GM12878 (cell line): Measurements from ENCODE around the gene NFATC1. TPM values are rescaled to one million over a fixed set of nuclear protein-coding genes. Genes with fewer than 3 reads are reported as not detected.

Source experiments
- ATAC-seq: fragments of 200-7000 bp; cut with Tn5 transposase; 3 replicates; pipeline ENCODE4 v1.9.1; 2020; ENCODE audit warnings: mild to moderate bottlenecking, moderate library complexity
- BruUV-seq: library from RNA; stranded (reverse); fragments of 400-500 nt; replicated peaks from 2 replicates; lab custom pipeline; 2021; lab: Mats Ljungman, UMichigan
- CTCF ChIA-PET: fragments of 300-600 bp; sonication (Branson Sonifier 250); formaldehyde crosslinking; extraction: SDS; loops from one replicate; lab custom pipeline; 2021; ENCODE audit warnings: inconsistent platforms; lab: Yijun Ruan, JAX
- POLR2A ChIA-PET: fragments of 350-600 bp; formaldehyde crosslinking; extraction: SDS; loops from one replicate; lab custom pipeline; 2021; ENCODE audit warnings: inconsistent platforms; lab: Charles Lee
- RAD21 ChIA-PET: fragments of 300-600 bp; sonication (Branson Sonifier 250); formaldehyde crosslinking; loops from one replicate; lab custom pipeline; 2023; ENCODE audit warnings: antibody characterized with exemption; ENCODE audit not compliant: unreplicated experiment; lab: Charles Lee
- SMC1A ChIA-PET: fragments of 300-600 bp; sonication (Branson Sonifier 250); formaldehyde crosslinking; loops from one replicate; lab custom pipeline; 2023; ENCODE audit not compliant: unreplicated experiment, uncharacterized antibody; lab: Charles Lee
- DNase-seq: peaks from one replicate; pipeline ENCODE4 v3.0.0-alpha.2; 2011; ENCODE audit warnings: low read depth, low spot score
- FAIRE-seq: peaks from 3 replicates; lab custom pipeline; 2011; peaks lifted over from hg19 to GRCh38; lab: Jason Lieb, UNC
- H2AFZ ChIP-seq: 2 replicates; pipeline ENCODE4 v1.6.0; 2011; ENCODE audit warnings: low read depth, low read length, control low read depth; ENCODE audit not compliant: control insufficient read depth
- H3K27ac ChIP-seq: 2 replicates; pipeline ENCODE4 v1.5.1; 2011; ENCODE audit warnings: control low read depth; ENCODE audit not compliant: control insufficient read depth, insufficient read depth
- H3K27me3 ChIP-seq, 2 experiments: replicated peaks in 1 of 2; 2 replicates each; pipeline versions ENCODE4 v1.6.0 to v1.6.1; 2011; ENCODE audit warnings: low read length in 1 of 2; ENCODE audit not compliant: control insufficient read depth in 2 of 2, insufficient read depth in 2 of 2
- H3K36me3 ChIP-seq, 2 experiments: 2 replicates each; pipeline ENCODE4 v1.5.1; 2011; ENCODE audit warnings: low read length in 1 of 2; ENCODE audit not compliant: control insufficient read depth in 2 of 2, insufficient read depth in 2 of 2
- H3K4me1 ChIP-seq: 2 replicates; pipeline ENCODE4 v1.6.1; 2011; ENCODE audit warnings: mild to moderate bottlenecking, low read length, moderate library complexity, mixed read lengths; ENCODE audit not compliant: control insufficient read depth, insufficient read depth
- H3K4me2 ChIP-seq: 2 replicates; pipeline ENCODE4 v1.6.0; 2011; ENCODE audit warnings: control low read depth; ENCODE audit not compliant: control insufficient read depth, insufficient read depth
- H3K4me3 ChIP-seq: fragments of 200-600 bp; sonication (generic); 2 replicates; pipeline ENCODE4 v1.5.1; 2016
- H3K79me2 ChIP-seq: 2 replicates; pipeline ENCODE4 v1.6.0; 2011; ENCODE audit warnings: low read length; ENCODE audit not compliant: control insufficient read depth, insufficient read depth
- H3K9ac ChIP-seq: 2 replicates; pipeline ENCODE4 v1.8.0; 2011; ENCODE audit warnings: low read length, control low read depth, mixed read lengths; ENCODE audit not compliant: control insufficient read depth, insufficient read depth
- H3K9me3 ChIP-seq: replicated peaks from 3 replicates; pipeline ENCODE4 v1.5.1; 2011; ENCODE audit warnings: mild to moderate bottlenecking, low read length; ENCODE audit not compliant: control insufficient read depth, insufficient read depth
- H4K20me1 ChIP-seq: 2 replicates; pipeline ENCODE4 v1.6.0; 2011; ENCODE audit not compliant: control insufficient read depth, insufficient read depth
- RUNX3 ChIP-seq: IDR thresholded peaks from 2 replicates; pipeline ENCODE4 v1.6.1; 2012; ENCODE audit warnings: low read length, inconsistent platforms
- SUPT20H ChIP-seq: IDR thresholded peaks from 2 replicates; pipeline ENCODE4 v1.6.1; 2011; ENCODE audit warnings: low read depth, mild to moderate bottlenecking, low read length, moderate library complexity, borderline replicate concordance; ENCODE audit not compliant: control insufficient read depth
- WGBS: methylation state at CpG from one replicate; pipeline ENCODE4 v1.1.6; 2016; ENCODE audit warnings: low lambda C conversion rate; ENCODE audit not compliant: insufficient replicate concordance, insufficient coverage; ENCODE audit errors: missing lambda C conversion rate; 5-methylcytosine and 5-hydroxymethylcytosine counted together
- in situ Hi-C: fragments of 300-500 bp; cut with MboI; formaldehyde crosslinking; loops from 9 replicates; pipeline ENCODE4 v1.14.3; 2018; ENCODE audit warnings: mixed read lengths
- intact Hi-C: fragments of 100-400 bp; cut with micrococcal nuclease; formaldehyde crosslinking; loops from one replicate; pipeline ENCODE4 v1.14.2; 2022; ENCODE audit not compliant: unreplicated experiment
- polyA plus RNA-seq, 11 experiments: library from polyadenylated mRNA; depleted of rRNA in 4 of 11; unstranded in 6 of 11; stranded (reverse) in 5 of 11; fragments of >200 nt; fragmentation: Nextera tagmentation in 4 of 11; fragmentation: Illumina TruSeq in 1 of 11; extraction: Ambion mirVana in 4 of 11; extraction: Trizol in 1 of 11; gene quantifications; 1 replicate in 1 of 11; 2 replicates in 10 of 11; pipeline versions ENCODE4 v1.2.1 to v1.2.3, GENCODE V29; 2011 to 2016; ENCODE audit warnings: inconsistent platforms in 2 of 11, missing spikeins in 2 of 11, low read depth in 1 of 11
- total RNA-seq, 4 experiments: library from RNA; depleted of rRNA in 3 of 4; stranded (reverse); fragments of >200 nt in 3 of 4; fragmentation: Illumina TruSeq in 1 of 4; extraction: Trizol in 1 of 4; gene quantifications; 2 replicates each; pipeline versions ENCODE4 v1.2.1 to v1.2.3, GENCODE V29; 2013 to 2021
- TF ChIP-seq, protein P1 (sequence below): fragments of 450-650 bp; IDR thresholded peaks from 2 replicates; pipeline ENCODE4 v1.6.1; 2017; ENCODE audit warnings: mild to moderate bottlenecking, moderate library complexity
- TF ChIP-seq, protein P2 (sequence below): IDR thresholded peaks from 2 replicates; pipeline ENCODE4 v1.6.1; 2012; ENCODE audit warnings: low read length, inconsistent platforms

Gene NFATC1
- total and polyA plus RNA-seq, 10 of the 15 experiments (the other 5 are each of a cell fraction or from before 2014, with no cell fraction given), result 0.84 to 20.8 (median 5.1) TPM

DNA sequence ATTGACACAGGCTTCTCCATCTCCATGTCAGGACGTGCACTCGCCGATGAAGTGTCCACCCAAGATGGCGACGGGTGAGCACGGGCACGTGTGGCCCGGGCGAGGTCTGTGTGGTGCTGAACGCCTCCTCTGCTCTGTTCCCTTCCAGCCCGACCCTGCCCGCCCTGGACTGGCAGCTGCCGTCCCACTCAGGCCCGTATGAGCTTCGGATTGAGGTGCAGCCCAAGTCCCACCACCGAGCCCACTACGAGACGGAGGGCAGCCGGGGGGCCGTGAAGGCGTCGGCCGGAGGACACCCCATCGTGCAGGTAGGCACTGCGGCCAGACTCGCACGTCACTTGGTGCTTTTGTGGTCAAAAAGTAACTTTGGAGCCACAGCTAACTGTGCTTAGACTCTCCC lies 37.7 kb downstream of the NFATC1 start (continued):
- TF ChIP-seq, protein P1, sequence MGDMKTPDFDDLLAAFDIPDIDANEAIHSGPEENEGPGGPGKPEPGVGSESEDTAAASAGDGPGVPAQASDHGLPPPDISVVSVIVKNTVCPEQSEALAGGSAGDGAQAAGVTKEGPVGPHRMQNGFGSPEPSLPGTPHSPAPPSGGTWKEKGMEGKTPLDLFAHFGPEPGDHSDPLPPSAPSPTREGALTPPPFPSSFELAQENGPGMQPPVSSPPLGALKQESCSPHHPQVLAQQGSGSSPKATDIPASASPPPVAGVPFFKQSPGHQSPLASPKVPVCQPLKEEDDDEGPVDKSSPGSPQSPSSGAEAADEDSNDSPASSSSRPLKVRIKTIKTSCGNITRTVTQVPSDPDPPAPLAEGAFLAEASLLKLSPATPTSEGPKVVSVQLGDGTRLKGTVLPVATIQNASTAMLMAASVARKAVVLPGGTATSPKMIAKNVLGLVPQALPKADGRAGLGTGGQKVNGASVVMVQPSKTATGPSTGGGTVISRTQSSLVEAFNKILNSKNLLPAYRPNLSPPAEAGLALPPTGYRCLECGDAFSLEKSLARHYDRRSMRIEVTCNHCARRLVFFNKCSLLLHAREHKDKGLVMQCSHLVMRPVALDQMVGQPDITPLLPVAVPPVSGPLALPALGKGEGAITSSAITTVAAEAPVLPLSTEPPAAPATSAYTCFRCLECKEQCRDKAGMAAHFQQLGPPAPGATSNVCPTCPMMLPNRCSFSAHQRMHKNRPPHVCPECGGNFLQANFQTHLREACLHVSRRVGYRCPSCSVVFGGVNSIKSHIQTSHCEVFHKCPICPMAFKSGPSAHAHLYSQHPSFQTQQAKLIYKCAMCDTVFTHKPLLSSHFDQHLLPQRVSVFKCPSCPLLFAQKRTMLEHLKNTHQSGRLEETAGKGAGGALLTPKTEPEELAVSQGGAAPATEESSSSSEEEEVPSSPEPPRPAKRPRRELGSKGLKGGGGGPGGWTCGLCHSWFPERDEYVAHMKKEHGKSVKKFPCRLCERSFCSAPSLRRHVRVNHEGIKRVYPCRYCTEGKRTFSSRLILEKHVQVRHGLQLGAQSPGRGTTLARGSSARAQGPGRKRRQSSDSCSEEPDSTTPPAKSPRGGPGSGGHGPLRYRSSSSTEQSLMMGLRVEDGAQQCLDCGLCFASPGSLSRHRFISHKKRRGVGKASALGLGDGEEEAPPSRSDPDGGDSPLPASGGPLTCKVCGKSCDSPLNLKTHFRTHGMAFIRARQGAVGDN, result no peak

DNA sequence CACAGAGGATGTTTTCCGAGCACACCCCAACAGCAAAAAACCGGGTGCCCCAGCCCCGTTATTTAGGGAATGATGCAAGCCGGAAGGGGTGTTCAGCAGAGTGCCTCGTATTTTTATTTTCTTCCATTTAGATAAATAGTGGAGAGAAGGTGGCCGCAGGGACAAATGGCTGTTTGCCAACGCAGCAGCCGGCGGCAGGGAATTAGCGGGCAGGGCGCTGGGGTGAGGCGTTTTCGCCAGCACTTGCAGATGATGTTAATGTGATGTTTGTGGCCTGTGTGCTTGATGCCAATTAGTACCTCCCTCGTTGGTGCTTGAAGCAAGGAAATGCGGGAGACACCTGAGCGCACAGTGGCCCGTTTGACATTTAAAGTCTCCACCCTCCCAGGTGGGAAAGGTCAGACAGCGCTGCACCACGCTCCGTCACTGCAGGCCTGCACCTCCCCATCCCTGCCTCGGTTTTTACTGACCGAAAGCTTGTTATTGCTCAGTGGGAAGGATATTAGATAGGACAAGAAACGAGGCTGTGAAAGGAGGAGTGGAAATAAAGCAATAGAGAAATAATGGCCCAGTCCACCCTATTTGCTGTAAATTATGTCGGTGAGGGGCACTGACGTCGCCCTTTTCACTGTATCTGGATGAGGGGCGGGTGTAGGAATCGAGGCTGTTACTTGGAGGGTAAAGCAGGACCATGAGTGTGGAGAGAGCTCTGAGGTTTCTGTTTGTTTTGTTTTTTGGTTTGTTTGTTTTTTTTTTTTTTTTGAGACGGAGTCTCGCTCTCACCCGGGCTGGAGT lies 39.1 kb downstream of the NFATC1 start:
- no peak for ATAC-seq
- Histone ChIP-seq H3K4me1 (peaks cover 15% of the 10 kb centered on the region), H3K27ac (no peak overlapping the region), H3K9me3 (no peaks in the 10 kb centered on the region; the same call in 2 of the 3 replicates), H4K20me1 (no peaks in the 10 kb centered on the region), H3K4me2 (peak overlapping the region; percentile 30)
- no TSS peak for BruUV-seq
- in situ Hi-C loops, result no loop called here
- TF ChIP-seq RUNX3 (peak; percentile 27; the same call in 1 of the 2 replicates), SUPT20H (no peak)
- TF ChIP-seq, protein P2, sequence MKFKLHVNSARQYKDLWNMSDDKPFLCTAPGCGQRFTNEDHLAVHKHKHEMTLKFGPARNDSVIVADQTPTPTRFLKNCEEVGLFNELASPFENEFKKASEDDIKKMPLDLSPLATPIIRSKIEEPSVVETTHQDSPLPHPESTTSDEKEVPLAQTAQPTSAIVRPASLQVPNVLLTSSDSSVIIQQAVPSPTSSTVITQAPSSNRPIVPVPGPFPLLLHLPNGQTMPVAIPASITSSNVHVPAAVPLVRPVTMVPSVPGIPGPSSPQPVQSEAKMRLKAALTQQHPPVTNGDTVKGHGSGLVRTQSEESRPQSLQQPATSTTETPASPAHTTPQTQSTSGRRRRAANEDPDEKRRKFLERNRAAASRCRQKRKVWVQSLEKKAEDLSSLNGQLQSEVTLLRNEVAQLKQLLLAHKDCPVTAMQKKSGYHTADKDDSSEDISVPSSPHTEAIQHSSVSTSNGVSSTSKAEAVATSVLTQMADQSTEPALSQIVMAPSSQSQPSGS, result no peak
- TF ChIP-seq, all 136 proteins: peak for 1
- no peak overlapping the region for H2AFZ ChIP-seq
- 87% methylated on average over 28 of the region's 31 CpGs for WGBS
- POLR2A ChIA-PET, result interaction anchor here (0.7 to 2.0 kb wide), 7 partner anchors 29 to 89 kb away, joined by 3 to 15 read pairs (median 5); no protein-coding TSS in a partner anchor
- no peaks in the 10 kb centered on the region for H3K79me2 ChIP-seq
- RAD21 ChIA-PET, result interaction anchor here (1.4 to 2.1 kb wide), 4 partner anchors 29 to 89 kb away, joined by 10 to 19 read pairs (median 14); no protein-coding TSS in a partner anchor
- SMC1A ChIA-PET, result interaction anchor here (1.2 to 2.4 kb wide), 7 partner anchors 29 to 89 kb away, joined by 4 to 22 read pairs (median 6); no protein-coding TSS in a partner anchor
- CTCF ChIA-PET, result interaction anchor here (0.6 to 2.1 kb wide), 10 partner anchors 9 to 74 kb away, joined by 3 to 10 read pairs (median 4); no protein-coding TSS in a partner anchor
- FAIRE-seq, result no peak
- H3K36me3 ChIP-seq, result peaks cover 0 to 14% of the 10 kb centered on the region in 2 experiments; a peak in 3 of 4 replicates
- H3K9ac ChIP-seq, result no peak overlapping the region
- H3K4me3 ChIP-seq, result no peak overlapping the region
- intact Hi-C loops, result loop anchor here (2.0 kb wide), 1 partner anchor 30 kb away; no protein-coding TSS in a partner anchor
- DNase-seq, result no peak
- H3K27me3 ChIP-seq, result no peaks in the 10 kb centered on the region
